Measurements from ENCODE around the gene TEX2. TPM values are rescaled to one million over a fixed set of nuclear protein-coding genes. Genes with fewer than 3 reads are reported as not detected.

The TEX2 gene
- polyA plus RNA-seq, 1 of the 3 experiments (the other 2 are of a cell fraction), result 24.0 TPM

GRCh38 chr17:64226132-64226531, 36.9 kb downstream of the TEX2 start:
- H3K4me1 ChIP-seq (ENCODE audit: control insufficient read depth in 1 of 2, insufficient read depth in 2 of 2, low read depth in 1 of 2, low read length in 1 of 2), result peaks cover 16 to 17% of the 10 kb centered on the region in 2 experiments
- whole genome bisulfite sequencing (ENCODE audit: low lambda C conversion rate), result 91% methylated on average over 1 of the region's 1 CpG
- no peaks in the 10 kb centered on the region for H3K9me3 ChIP-seq
- H3K27ac ChIP-seq (ENCODE audit: low read depth in 2 of 2, low read length in 1 of 2), result no peak overlapping the region; a peak in 1 of 4 replicates
- H3K36me3 ChIP-seq (replicated peaks in 1 of 2; ENCODE audit: control insufficient read depth in 1 of 2, insufficient read depth in 2 of 2, low read length in 1 of 2), result peaks cover 0 to 6% of the 10 kb centered on the region in 2 experiments
- no peak overlapping the region for H3K9ac ChIP-seq
- no peak for TF ChIP-seq SMC3 (IDR thresholded peaks at IDR 0.05; ENCODE audit: low read depth, low read length)
- no peak for TF ChIP-seq SIN3A (IDR thresholded peaks at IDR 0.05; ENCODE audit: borderline replicate concordance, low read depth, low read length)
- TF ChIP-seq CHD2 (IDR thresholded peaks at IDR 0.05; ENCODE audit: low read length, partially characterized antibody), result no peak
- TF ChIP-seq POLR2AphosphoS5 (IDR thresholded peaks at IDR 0.05; ENCODE audit: low read depth, low read length), result no peak
- TF ChIP-seq RCOR1 (IDR thresholded peaks at IDR 0.05; ENCODE audit: low read length), result no peak
- no peak for TF ChIP-seq RXRA (IDR thresholded peaks at IDR 0.05; ENCODE audit: borderline replicate concordance, low read depth)
- TF ChIP-seq FOSL2 (IDR thresholded peaks at IDR 0.05; ENCODE audit: borderline replicate concordance, low read depth), result no peak
- TF ChIP-seq ELF1 (IDR thresholded peaks at IDR 0.05), result no peak
- no peak for TF ChIP-seq MEF2A (IDR thresholded peaks at IDR 0.05; ENCODE audit: borderline replicate concordance, low read depth)
- TF ChIP-seq USF1 (IDR thresholded peaks at IDR 0.05; ENCODE audit: borderline replicate concordance, low read depth), result no peak
- TF ChIP-seq TAF1 (IDR thresholded peaks at IDR 0.05; ENCODE audit: borderline replicate concordance, low read depth, low read length), result no peak
- no peak for TF ChIP-seq PBX3 (IDR thresholded peaks at IDR 0.05)
- no peak for TF ChIP-seq TEAD4 (IDR thresholded peaks at IDR 0.05; ENCODE audit: borderline replicate concordance, insufficient read depth)
- TF ChIP-seq RAD21 (IDR thresholded peaks at IDR 0.05; ENCODE audit: low read length), result no peak
- TF ChIP-seq NFIC (IDR thresholded peaks at IDR 0.05; ENCODE audit: borderline replicate concordance), result no peak
- no peaks in the 10 kb centered on the region for H3K27me3 ChIP-seq (ENCODE audit: insufficient read depth)
- H3K4me2 ChIP-seq, result no peak overlapping the region
- H3K79me2 ChIP-seq (ENCODE audit: insufficient read depth), result peaks cover 78% of the 10 kb centered on the region
- ChIA-PET POLR2A (no interaction called here), CTCF (interaction anchor here (0.9 to 3.1 kb wide), 5 partner anchors 9 to 197 kb away, joined by 3 to 14 read pairs (median 3); no protein-coding TSS in a partner anchor)
- DNase-seq, result no peak
- no peak overlapping the region for H3K4me3 ChIP-seq (ENCODE audit: low read depth in 2 of 2, low read length in 1 of 2)
- no peak overlapping the region for H2AFZ ChIP-seq (ENCODE audit: low read depth)
- no peaks in the 10 kb centered on the region for H4K20me1 ChIP-seq (ENCODE audit: insufficient read depth)
- peaks cover 16% of the 10 kb centered on the region for H3F3A ChIP-seq (replicated peaks; ENCODE audit: insufficient read depth)
- no peaks in the 10 kb centered on the region for H3K9me2 ChIP-seq

GRCh38 chr17:64225410-64225809, 37.6 kb downstream of the TEX2 start:
- WGBS (ENCODE audit: low lambda C conversion rate), result 96% methylated on average over 3 of the region's 3 CpGs
- H3K79me2 ChIP-seq (ENCODE audit: insufficient read depth), result peaks cover 85% of the 10 kb centered on the region
- H3F3A ChIP-seq (replicated peaks; ENCODE audit: insufficient read depth), result peaks cover 11% of the 10 kb centered on the region

More at GRCh38 chr17:64225410-64225809, 37.6 kb downstream of the TEX2 start:
- ChIA-PET POLR2A (no interaction called here), CTCF (interaction anchor here (0.7 to 1.5 kb wide), 4 partner anchors 14 to 196 kb away, joined by 3 to 6 read pairs (median 3); no protein-coding TSS in a partner anchor)
- Histone ChIP-seq H3K9me3 (no peaks in the 10 kb centered on the region), H3K9me2 (no peaks in the 10 kb centered on the region), H4K20me1 (ENCODE audit: insufficient read depth) (no peaks in the 10 kb centered on the region), H3K4me2 (no peak overlapping the region), H3K4me1 (ENCODE audit: control insufficient read depth in 1 of 2, insufficient read depth in 2 of 2, low read depth in 1 of 2, low read length in 1 of 2) (peaks cover 11 to 12% of the 10 kb centered on the region in 2 experiments), H3K27ac (ENCODE audit: low read depth in 2 of 2, low read length in 1 of 2) (no peak overlapping the region), H3K9ac (no peak overlapping the region), H3K36me3 (replicated peaks in 1 of 2; ENCODE audit: control insufficient read depth in 1 of 2, insufficient read depth in 2 of 2, low read length in 1 of 2) (peaks cover 0 to 6% of the 10 kb centered on the region in 2 experiments), H2AFZ (ENCODE audit: low read depth) (no peak overlapping the region), H3K4me3 (ENCODE audit: low read depth in 2 of 2, low read length in 1 of 2) (no peak overlapping the region), H3K27me3 (ENCODE audit: insufficient read depth) (no peaks in the 10 kb centered on the region)
- DNase-seq, result no peak
- TF ChIP-seq JUND (IDR thresholded peaks at IDR 0.05) (no peak), EZH2phosphoT487 (IDR thresholded peaks at IDR 0.05; ENCODE audit: borderline replicate concordance, low read depth) (no peak), MEF2A (IDR thresholded peaks at IDR 0.05; ENCODE audit: borderline replicate concordance, low read depth) (no peak), RXRA (IDR thresholded peaks at IDR 0.05; ENCODE audit: borderline replicate concordance, low read depth) (no peak), CTCF (IDR thresholded peaks at IDR 0.05) (no peak), YY1 (IDR thresholded peaks at IDR 0.05; ENCODE audit: low read depth) (no peak), NRF1 (IDR thresholded peaks at IDR 0.05; ENCODE audit: low read depth, low read length) (no peak), FOXJ3 (CRISPR knock-in tag; IDR thresholded peaks at IDR 0.05) (no peak)
